Neural progenitor cell (in vitro differentiated cells): ENCODE measurements around the gene CPA1.

Experiments used
- EZH2 ChIP-seq: fragments of 200-600 bp; sonication (generic); IDR thresholded peaks from 2 replicates; pipeline ENCODE4 v1.6.1; 2017; ENCODE audit warnings: antibody characterized with exemption, mild to moderate bottlenecking, moderate library complexity
- TF ChIP-seq, protein P1 (sequence below): fragments of 200-600 bp; sonication (generic); IDR thresholded peaks from 2 replicates; pipeline ENCODE4 v1.5.1; 2017; ENCODE audit warnings: antibody characterized with exemption, mild to moderate bottlenecking

DNA sequence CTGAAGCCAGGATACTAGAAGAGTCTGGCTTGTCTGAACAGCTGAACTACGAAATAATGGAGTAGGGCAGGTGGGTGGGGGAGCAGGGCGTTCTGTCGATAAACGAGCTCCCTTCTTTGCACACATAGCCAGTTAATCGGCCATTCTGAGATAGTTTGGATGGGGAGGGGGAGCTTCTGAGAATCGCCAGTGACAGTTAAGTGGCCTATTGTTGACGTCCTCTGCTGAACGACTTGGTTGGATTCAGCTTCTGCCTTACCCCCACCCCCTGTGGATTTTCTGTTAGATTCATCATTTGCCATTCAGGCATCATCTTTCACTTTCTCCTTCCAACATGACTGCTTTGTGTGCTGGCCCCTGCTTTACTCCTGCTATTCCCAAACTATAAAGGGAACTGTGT is 35.2 kb upstream of the CPA1 start:
- TF ChIP-seq EZH2: no peak
- TF ChIP-seq, protein P1, sequence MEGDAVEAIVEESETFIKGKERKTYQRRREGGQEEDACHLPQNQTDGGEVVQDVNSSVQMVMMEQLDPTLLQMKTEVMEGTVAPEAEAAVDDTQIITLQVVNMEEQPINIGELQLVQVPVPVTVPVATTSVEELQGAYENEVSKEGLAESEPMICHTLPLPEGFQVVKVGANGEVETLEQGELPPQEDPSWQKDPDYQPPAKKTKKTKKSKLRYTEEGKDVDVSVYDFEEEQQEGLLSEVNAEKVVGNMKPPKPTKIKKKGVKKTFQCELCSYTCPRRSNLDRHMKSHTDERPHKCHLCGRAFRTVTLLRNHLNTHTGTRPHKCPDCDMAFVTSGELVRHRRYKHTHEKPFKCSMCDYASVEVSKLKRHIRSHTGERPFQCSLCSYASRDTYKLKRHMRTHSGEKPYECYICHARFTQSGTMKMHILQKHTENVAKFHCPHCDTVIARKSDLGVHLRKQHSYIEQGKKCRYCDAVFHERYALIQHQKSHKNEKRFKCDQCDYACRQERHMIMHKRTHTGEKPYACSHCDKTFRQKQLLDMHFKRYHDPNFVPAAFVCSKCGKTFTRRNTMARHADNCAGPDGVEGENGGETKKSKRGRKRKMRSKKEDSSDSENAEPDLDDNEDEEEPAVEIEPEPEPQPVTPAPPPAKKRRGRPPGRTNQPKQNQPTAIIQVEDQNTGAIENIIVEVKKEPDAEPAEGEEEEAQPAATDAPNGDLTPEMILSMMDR: no peak
